Stimulated activated naive CD4-positive, alpha-beta T cell treated with Interleukin-2 at 50 U/mL for 16 hours (primary cell): Measurements from ENCODE around the gene DLEC1.

Source experiments
- DNase-seq: peaks from one replicate; lab custom pipeline; 2025; lab: John Stamatoyannopoulos, UW

DLEC1 gene, protein sequence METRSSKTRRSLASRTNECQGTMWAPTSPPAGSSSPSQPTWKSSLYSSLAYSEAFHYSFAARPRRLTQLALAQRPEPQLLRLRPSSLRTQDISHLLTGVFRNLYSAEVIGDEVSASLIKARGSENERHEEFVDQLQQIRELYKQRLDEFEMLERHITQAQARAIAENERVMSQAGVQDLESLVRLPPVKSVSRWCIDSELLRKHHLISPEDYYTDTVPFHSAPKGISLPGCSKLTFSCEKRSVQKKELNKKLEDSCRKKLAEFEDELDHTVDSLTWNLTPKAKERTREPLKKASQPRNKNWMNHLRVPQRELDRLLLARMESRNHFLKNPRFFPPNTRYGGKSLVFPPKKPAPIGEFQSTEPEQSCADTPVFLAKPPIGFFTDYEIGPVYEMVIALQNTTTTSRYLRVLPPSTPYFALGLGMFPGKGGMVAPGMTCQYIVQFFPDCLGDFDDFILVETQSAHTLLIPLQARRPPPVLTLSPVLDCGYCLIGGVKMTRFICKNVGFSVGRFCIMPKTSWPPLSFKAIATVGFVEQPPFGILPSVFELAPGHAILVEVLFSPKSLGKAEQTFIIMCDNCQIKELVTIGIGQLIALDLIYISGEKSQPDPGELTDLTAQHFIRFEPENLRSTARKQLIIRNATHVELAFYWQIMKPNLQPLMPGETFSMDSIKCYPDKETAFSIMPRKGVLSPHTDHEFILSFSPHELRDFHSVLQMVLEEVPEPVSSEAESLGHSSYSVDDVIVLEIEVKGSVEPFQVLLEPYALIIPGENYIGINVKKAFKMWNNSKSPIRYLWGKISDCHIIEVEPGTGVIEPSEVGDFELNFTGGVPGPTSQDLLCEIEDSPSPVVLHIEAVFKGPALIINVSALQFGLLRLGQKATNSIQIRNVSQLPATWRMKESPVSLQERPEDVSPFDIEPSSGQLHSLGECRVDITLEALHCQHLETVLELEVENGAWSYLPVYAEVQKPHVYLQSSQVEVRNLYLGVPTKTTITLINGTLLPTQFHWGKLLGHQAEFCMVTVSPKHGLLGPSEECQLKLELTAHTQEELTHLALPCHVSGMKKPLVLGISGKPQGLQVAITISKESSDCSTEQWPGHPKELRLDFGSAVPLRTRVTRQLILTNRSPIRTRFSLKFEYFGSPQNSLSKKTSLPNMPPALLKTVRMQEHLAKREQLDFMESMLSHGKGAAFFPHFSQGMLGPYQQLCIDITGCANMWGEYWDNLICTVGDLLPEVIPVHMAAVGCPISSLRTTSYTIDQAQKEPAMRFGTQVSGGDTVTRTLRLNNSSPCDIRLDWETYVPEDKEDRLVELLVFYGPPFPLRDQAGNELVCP (N-terminal part only)

DNA sequence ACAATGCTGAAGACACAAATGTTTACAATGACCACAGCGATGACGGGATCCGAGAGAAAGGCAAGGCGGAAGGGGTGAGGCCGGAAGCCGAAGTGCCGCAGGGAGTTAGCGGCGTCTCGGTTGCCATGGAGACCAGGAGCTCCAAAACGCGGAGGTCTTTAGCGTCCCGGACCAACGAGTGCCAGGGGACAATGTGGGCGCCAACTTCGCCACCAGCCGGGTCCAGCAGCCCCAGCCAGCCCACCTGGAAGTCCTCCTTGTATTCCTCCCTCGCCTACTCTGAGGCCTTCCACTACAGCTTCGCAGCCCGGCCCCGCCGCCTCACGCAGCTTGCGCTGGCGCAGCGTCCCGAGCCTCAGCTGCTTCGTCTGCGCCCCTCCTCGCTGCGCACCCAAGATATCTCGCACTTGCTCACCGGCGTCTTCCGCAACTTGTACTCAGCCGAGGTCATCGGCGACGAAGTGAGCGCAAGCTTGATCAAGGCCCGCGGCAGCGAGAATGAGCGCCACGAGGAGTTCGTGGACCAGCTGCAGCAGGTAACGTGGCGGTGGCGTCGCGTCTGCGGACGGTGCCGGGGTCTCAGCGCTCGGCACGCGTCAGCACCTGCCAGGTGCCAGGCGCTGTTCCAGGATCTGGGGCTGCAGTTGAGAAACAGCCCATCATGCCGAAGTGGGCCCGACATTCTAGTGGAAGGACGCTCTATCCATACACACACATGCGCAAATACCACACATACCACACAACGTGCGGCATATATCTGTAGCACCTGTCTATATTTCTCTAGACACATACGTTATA lies at the start of gene DLEC1:
TSS of gene DLEC1 (plus strand) at position 108 of the 798 bp plus-strand sequence. CDS start at position 126, 18 bp downstream.
- DNase-seq = peak; percentile 80

DNA sequence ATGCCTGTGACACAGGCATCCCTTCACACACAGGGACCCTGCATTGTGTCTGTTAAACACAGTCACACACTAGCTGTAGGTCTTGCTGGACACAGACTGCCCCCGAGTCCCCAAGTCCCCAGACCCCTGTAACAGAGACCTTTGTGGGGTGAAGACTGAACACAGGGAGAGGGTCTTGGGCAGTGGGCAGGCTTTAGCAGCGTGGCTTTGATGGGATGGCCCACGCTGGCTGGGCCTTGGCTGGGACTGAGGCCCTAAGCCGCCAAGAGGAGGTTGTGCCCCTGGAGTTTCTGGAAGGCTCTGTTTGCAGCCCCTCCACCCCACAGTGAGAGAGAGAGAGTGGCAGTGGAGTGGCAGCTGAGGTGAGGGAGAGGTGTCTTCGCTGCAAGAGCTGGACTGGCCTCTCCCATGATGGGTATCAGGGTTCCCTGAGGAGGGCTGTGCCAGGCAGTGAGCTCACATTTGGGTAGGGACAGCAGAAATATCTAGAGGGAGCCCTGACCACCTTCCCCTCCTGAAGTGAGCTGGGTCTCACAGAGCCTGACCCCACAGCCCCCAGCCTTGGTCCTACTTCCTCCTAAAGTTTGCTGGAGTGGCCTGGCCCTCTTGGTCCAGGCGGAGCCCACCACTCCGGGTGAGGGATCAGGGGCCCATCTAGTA lies 49.1 kb upstream of the DLEC1 start:
- no peak for DNase-seq

DNA sequence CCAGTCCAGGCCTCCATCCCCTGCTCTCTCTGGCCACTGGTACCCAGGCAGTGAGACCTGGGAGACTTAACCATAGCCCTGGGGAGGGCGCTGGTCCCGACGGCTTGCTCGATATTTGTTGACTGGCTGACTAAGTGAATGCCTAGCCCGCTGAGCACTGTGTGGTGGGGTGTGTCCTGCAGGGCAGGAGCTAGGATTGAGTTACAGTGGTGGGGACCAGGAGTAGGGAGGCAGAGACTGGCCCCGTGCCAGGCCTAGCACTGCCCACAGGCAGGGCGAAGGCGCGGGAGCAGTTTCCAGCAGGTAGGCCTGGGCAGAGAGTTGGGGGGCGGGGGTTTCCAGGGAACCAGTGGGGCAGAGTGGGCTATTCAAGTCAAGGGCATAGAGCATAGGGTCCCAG lies 48.5 kb upstream of the DLEC1 start, which contains the start of gene VILL:
TSS of gene VILL (plus strand) at position 260 of the 400 bp plus-strand sequence. CDS start 2,887 bp downstream, outside the sequence.
- no peak for DNase-seq

DNA sequence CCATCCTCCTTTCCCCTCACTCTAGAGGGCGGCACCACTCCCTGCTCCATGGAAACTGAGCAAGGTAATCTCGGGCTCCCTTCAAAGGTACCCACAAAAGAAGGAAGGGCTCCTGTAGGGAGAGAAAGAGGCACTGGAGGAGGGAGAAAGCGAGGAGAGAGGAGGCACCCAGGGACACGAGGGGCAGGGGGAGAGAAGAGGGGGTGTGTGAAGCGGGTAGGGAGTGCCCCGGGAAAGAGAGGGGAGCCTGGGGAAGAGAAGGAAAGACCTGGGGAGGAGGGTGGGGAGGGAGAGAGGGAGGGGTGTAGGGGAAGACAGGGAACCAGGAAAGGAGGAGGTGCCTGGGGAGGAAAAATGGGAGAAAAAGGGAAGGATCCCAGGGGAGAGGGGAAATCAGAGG lies 47.9 kb upstream of the DLEC1 start:
- DNase-seq = no peak

DNA sequence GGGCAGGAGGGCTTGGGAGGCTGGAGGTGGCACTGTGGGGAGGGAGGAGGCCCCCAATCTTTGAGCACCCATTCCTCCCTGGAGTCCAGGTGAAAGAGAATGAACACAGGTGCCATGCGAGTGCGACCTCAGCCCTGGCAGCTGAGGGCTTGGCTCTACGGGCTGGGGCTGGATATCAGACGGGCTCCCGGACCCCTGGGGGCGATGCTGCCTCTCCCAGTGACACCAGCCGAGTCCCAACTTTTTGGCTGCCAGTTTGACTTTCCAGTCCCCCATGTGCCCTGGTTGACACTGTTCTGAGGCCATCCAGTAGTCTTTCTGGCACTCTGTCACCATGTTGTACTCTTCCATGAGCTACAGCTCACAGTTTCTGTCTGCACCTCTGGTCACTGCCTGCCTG lies 47.2 kb upstream of the DLEC1 start:
- DNase-seq = no peak

DNA sequence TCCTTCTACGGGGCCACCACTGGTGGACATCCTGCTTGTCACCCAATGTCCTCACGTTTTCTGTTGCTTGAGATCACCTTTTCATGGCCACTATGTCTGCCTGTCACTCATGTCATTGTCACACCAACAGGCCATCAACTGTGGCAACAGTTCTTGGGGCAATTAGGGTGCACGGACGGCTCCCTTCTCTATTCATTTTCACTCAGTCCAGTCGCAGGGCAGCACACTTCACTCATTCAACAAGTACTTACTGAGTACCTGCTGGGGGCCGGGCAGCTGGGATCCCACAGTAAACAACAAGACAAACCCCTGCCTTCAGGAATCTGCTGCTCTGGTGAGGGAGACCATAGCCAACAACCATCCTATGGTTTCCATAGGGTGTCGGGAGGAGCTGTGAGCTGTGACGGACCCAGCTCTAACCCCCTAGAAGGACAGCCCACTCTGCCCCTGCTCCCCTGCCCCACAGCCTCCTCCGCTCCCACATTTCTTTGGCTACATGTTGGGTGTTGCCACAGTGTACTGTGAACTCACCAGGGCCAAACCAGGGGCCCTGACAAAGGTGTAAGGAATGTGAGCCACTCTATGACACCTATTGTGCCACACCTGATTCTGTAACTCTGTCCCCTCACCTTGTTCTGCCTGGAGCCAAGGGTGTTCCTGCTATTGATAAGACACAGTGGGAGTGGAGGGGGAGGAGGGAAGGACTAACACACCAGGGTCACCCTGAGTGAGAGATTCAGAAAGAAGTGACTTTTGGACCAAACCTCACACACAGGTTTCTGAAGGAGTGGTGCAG lies 46.5 kb upstream of the DLEC1 start:
- no peak for DNase-seq

DNA sequence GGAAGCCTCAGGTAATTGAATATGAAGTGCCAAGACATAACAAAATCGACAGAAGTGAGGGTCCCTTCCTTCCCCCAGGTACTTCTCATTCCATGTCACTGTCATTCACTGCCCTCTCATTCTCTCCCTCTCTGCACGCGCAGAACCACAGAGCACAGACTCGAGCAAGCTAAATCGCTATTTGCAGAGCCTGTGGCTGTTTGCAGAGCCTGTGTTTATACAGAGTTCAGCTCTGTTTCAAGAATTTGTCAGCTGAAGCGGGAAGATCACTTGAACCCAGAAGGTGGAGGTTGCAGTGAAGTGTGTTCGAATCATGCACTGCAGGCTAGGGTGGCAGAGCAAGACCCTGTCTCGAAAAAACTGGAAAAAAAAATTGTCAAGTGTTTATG lies 45.9 kb upstream of the DLEC1 start:
- DNase-seq = no peak

DNA sequence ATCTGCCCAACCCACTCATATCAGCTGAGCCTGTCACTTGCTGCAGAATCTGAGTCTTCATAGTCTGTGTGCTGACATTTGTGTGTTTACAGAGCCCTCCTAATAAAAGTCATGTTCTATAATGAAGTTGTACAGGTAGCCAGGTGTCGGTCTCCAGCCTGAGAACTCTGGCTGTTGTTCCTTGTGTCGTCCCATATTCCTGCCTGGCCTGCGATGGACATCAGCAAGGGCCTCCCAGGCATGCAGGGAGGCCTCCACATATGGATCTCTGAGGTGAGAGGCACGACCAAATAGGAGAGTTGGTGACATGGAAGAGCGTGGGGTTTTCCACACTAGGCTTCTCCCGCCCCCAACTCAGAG lies 45.6 kb upstream of the DLEC1 start:
- no peak for DNase-seq

DNA sequence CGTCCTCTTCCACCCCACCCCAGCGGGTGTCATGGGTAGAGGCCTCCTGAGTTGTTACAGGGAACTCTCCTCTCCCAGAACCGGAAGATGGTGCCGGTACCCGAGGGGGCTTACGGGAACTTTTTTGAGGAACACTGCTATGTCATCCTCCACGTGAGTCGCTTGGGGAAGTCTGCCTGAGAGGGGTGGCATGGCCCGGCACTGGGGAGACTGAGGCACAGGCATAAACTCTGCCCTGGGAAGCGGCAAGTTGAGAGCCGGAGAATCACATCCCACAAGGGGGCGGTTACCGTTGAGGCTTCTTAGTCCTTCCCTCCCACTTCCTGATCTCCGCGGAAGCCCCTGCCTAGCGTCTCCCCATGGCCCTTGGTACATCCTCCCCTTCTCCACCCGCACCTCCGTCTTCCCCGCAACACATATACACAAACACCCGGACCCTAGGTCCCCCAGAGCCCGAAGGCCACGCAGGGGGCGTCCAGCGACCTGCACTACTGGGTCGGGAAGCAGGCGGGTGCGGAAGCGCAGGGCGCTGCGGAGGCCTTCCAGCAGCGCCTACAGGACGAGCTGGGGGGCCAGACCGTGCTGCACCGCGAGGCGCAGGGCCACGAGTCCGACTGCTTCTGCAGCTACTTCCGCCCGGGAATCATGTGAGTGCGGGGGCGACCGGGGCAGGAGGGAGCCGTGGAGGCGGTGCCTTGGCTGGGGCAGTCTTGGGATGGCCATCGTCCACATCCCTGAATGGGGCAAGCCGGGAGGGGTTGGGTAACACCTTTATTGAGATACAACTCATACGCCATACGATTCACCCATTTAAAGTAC lies 45.0 kb upstream of the DLEC1 start:
- DNase-seq = peak; percentile 58

DNA sequence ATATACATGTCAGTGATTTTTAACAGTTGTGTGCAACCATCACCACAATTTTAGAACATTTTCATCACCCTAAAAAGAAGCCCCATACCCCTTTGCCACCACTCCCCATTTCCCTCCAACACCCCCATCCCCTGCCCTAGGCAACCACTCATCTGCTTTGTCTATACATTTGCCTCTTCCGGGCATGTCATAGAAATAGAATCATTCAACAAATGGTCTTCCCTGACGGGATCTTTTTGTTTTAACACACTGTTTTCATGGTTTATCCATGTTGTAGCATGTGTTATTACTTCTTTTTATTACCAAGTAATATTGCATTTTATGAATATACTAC lies 44.4 kb upstream of the DLEC1 start:
- no peak for DNase-seq

DNA sequence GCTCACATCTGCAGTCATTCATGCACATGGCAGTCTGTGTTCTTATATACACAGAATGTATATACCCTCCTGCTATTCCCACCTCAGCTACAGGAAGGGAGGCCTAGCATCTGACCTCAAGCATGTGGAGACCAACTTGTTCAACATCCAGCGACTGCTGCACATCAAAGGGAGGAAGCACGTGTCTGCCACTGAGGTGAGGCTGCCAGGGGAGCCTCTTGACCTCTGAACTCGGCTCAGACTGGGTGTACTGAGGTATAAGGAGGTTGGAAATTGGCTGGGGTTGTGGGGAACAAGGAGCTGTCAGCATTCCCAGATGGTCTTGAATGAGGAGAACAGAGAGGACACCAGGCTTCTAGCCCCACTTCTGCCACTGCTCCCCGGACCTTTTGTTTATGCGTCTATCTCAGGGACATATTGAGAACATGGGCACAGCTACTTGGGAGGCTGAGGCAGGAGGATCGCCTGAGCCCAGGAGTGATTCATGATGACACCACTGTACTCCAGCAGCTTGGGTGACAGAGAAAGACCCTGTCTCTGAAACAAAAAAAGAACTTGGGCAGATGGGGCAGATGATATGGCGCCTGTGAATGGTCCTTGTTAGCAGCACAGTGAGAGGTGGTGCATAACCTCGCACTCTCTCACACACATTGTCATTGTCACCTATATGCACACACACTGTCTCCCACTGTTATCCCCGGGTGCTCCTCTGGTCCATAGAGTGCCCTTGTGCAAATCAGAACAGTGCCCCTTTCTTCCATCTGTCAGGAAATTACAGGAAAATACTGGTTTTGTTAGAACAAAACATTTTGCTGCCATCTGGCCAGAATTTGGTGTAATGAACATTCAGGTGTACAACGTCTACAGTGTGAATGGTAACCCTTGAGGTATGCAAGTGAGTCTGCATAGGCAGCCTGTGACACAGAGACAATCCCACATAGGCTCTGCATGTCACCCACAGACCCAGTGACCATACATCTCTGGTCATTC lies 43.1 kb upstream of the DLEC1 start:
- DNase-seq = no peak

DNA sequence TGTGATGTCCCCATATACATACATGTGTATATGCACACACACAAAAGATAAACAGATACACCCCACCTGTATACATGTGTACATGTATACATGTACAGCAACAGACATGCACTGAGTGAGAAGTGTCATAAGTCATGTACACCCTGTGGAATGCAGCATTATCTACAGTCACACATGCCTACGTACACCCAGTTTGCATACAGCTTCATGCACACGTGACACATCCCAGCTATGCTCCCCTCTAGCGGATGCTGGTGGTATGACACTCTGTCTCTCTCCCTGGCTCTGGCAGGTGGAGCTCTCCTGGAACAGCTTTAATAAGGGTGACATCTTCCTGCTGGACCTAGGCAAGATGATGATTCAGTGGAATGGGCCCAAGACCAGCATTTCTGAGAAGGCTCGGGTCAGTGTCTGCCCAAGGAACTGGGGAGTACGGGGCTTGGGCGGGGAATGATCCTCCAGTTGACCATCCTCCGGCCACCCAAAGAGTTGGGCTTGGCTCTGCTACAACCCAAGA lies 42.2 kb upstream of the DLEC1 start:
- DNase-seq = peak; percentile 71

DNA sequence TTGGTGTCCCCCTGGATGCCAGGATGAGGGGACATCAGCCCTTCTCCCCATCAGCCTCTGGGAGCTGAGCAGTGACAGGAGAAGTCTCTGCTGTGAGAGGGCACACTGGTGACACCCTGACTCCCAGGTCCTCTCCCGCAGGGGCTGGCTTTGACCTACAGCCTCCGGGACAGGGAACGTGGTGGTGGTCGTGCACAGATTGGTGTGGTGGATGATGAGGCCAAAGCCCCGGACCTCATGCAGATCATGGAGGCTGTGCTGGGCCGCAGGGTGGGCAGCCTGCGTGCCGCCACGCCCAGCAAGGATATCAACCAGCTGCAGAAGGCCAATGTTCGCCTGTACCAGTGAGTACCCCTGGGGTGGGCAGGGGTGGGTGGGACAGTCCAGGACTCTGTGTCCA lies 41.7 kb upstream of the DLEC1 start:
- no peak for DNase-seq

DNA sequence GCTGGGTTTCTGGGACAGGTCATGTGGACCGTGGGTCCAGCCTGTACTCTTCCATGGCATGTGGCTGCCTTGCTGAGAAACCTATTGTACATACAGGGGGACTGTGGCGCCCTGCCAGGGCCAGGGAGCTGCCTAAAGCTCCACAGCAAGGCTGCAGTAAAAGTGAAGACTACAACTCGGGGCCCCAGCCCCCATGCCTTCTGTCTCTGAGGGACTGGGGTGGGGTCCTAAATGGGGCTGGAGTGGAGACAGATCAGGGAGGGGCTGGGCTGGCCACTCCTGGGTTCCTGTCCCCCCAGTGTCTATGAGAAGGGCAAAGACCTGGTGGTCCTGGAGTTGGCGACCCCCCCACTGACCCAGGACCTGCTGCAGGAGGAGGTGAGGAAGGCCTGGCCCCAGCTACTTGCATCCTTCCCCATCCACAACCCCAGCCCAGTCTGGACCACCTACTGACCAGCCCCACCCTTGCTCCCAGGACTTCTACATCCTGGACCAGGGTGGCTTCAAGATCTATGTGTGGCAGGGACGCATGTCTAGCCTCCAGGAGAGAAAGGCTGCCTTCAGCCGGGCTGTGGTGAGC lies 41.1 kb upstream of the DLEC1 start:
- DNase-seq = no peak

DNA sequence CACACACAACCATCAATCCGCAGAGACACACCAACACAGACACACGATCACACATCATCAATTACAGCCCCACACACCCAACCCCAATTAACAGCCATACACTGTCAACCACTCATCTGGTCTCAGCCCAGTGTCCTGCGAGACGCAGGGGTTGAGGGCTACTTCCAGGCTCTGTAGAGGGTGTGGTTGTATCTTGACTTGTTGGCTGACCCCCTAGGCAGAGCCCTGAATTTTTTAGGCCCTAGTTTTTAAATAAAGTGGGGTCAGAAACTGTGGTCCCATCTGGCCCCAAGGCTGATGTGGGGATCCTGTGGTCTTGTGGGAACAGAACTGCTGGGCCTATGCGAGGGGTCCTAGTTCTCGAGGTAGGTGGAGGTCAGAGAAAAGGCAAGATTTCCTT lies 39.2 kb upstream of the DLEC1 start:
- DNase-seq = no peak

DNA sequence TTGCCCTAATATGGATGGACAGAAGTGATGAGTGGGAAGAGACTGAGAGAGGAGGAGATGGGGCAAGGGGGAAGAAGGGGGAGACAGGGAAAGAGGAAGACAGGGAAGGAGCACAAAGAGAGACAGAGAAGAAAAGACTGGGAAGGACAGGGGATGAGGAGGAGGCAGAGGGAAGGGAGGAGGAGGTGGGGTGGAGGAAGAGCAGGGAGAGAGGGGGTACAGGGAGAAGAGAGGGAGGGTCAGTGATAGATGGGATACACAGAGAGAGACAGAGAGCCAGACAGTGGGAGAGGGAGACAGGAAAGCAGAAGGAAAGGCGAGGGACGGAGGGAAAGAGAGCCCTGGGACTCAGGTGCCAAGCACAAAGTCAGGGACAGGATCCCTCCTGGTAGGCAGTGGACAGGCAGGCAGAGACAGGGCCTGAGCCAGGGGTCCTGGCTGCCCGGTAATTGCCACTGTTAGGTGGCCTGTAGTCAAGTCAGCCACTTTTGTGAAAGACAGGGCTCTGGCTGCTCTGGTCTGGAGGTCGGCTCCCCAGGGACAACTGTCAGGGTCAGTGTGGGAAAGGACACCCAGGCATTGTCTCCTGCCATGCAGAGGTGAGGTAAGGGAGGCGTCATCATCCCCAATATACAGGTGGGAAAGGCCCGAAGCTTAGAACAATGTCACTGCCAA lies 38.6 kb upstream of the DLEC1 start:
- no peak for DNase-seq

DNA sequence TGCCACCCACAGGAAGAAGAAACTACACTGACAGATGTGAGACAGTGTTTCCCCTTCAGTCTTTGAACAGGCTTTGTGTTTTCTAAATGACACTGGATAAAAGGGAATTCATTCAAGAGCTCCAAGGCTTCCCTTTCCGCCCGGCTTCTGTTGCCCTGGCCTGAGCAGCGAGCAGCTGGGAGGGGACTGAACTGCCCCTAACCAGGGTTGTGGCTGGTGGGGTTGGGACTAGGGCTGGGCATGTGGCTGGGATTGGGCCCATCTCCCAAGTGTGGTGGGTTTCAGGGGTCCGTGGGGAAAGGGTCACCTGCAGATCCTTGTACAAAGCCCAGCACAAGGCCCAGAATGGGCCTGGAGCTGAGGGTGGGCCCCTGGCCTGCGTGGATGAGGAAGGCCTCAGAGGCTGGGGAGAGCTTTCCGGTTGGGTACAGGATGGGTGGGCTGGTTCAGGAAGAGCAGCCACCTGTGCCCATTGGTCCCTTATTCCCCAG lies 38.0 kb upstream of the DLEC1 start:
- no peak for DNase-seq
